Measurements from ENCODE around the gene KCTD13.
"Not testable (repeated sequence)": the region's sequence is repeated elsewhere in the genome, so short reads cannot be mapped to it uniquely, and the experiment has no call there.

Gene KCTD13

GRCh38 chr16:29959293-29959692, 33.3 kb upstream of the KCTD13 start:
- no peak overlapping the region for H3K27ac ChIP-seq
- TF ChIP-seq CTCF (conservative IDR thresholded peaks at IDR 0.05): no peak

- no peak for TF ChIP-seq CTCF (conservative IDR thresholded peaks at IDR 0.05)
- H3K27ac ChIP-seq: no peak overlapping the region
Observed at GRCh38 chr16:29958756-29959155, 32.7 kb upstream of the KCTD13 start.

- no peak overlapping the region for H3K27ac ChIP-seq
- no peak for TF ChIP-seq CTCF (conservative IDR thresholded peaks at IDR 0.05)
Observed at GRCh38 chr16:29951625-29952365, 25.8 kb upstream of the KCTD13 start.

GRCh38 chr16:29950806-29951461, 24.9 kb upstream of the KCTD13 start:
- no peak for TF ChIP-seq CTCF (conservative IDR thresholded peaks at IDR 0.05)
- H3K27ac ChIP-seq: no peak overlapping the region

GRCh38 chr16:29947897-29948296, 21.9 kb upstream of the KCTD13 start:
- TF ChIP-seq CTCF (conservative IDR thresholded peaks at IDR 0.05): no peak
- no peak overlapping the region for H3K27ac ChIP-seq

GRCh38 chr16:29943846-29944799, 18.1 kb upstream of the KCTD13 start:
- 0 out of 2 replicates have a peak, but pooled peaks have one; percentile 7 for TF ChIP-seq CTCF (conservative IDR thresholded peaks at IDR 0.05)
- H3K27ac ChIP-seq: peak overlapping the region; percentile 72

GRCh38 chr16:29940656-29941055, 14.6 kb upstream of the KCTD13 start:
- no peak overlapping the region for H3K27ac ChIP-seq
- no peak for TF ChIP-seq CTCF (conservative IDR thresholded peaks at IDR 0.05)

- H3K27ac ChIP-seq: not testable (repeated sequence)
Observed at GRCh38 chr16:29931750-29932149, 5.7 kb upstream of the KCTD13 start.
